Stimulated activated CD8-positive, alpha-beta memory T cell treated with anti-CD3 and anti-CD28 coated beads, Interleukin-4, amount 100 ng/mL, for 48 hours (primary cell): ENCODE results near the gene ARHGAP24.
"Not testable (repeated sequence)": the region's sequence is repeated elsewhere in the genome, so short reads cannot be mapped to it uniquely, and the experiment has no call there.

Source experiments
- DNase-seq: peaks from one replicate; pipeline ENCODE4 v3.0.0-alpha.2; 2020

Gene ARHGAP24

DNA sequence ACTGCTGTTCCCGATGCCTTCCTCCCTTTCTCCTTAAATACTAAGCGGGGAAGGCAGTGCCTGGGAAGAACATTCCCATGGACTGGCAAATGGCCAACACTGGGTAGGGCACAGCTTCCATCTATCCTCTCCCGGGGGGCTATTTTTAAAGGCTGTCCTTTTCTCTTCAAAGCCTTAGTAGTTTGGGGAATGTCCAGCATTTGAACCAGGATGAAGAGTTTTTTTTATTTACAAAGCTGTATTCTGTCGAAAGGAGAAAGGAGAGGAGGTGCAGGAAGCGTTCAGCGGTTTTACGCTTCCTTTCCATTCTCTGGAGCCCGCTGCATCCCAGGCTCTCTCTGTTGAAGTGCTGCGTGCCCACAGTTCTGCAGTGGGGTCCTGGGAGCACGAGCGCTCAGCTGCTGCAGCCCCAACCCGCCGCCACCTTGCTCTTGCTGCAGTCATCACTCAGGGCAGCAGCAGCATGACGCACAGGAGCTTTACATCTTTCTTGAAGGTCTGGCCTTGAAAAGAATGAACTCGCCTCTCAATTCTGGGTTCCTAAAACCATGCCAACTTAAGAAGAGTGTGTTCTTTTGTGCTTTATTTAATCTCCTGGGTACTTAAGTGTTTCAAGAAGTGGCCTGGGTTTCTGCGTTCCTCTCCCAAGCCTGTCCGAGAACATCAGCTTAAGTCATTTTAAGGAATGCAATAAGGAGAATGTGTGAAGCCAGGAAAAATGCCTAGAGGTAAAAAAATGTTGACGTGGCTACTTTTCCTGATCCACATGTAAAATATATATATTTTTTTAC lies 457.7 kb downstream of the ARHGAP24 start:
- DNase-seq = no peak

DNA sequence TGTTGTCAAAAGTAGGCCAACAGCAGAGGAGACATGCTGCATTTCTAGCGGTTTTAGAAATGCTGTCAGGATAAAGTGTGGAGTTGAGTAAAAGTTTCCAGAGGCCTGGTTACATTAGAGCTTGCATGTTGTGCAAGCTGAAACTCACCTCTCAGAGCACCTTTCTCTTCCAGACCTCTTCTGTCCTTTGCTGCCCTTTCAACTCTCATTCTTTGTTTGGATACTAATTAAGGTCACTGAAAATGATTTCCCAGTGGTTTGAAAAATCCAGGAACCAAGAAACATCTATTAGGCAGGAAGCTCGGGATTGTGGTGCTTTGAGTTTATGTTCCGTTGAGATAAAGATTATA lies 458.3 kb downstream of the ARHGAP24 start:
- no peak for DNase-seq

DNA sequence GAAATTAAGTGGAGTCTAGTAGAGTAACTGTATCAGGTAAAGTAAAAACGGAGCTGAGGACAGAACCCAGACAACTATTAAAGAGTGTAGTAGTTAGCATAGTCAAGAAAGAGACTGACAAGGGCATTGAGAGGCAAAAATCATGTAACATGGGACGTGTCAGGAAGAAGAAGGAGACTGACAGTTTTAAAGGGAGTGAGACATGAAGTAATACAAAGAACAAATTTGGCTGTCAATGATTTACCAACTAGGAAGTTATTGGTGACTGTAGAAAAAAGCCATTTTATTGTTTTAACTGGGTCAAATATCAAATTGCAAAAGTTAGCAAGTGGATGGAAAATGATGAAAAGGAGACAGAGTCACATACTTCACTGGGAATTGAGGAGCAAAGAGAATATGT lies 462.6 kb downstream of the ARHGAP24 start:
- DNase-seq = no peak

DNA sequence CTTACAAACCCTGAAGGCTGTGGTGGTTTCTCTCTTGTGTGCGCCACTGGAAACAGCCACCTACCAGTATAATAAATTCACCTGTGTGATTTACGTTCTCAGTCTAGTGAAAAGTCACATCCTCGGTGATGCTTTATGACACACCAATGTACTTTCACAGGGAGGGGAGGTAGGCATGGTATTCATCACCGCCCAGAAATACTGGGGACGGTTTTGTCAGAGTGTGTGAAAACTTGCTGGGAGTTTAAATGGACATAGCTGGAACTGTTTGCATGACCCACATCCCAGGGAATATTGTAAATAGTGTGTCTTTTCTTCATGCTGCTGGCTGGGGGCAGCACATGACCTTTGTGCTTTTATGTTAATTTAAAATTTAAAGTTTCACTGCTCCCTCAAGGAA lies 463.1 kb downstream of the ARHGAP24 start:
- DNase-seq = no peak

DNA sequence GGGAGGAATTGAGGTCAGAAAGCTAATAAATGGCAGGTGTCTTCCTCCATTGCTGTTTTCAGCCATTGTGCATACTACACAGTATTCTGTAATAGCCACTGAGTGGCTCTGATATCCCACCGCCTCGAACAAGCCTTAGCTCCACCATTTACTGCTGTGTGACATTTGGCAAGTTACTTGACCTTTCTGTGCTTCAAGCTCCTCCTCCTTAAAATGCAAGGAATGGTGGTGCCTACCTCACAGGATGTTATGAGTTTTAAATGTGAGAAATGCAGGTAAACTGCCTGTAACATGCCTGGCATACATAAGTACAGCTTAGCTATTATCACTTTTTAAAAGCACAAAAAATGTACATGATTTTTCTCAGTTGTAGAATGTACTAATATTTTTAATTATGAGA lies 464.0 kb downstream of the ARHGAP24 start:
- no peak for DNase-seq

DNA sequence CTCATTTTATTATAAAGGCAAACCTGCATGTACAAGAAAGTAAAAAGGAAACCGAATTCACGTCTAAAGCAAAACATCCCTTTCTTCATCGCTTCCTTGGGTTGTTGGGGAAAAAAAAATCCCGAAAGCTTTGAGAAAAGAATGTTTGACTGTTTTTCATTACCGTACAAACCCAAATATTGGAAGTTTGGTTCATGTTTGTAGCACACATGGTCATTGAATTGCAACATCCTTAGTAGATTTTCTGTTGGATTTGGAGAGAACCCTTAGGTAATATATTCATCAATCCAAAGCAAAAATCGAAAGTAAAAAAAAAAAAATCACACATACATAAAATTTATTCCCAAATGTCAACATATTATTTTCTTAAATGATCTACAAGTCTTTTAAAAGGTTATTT lies 464.6 kb downstream of the ARHGAP24 start:
- no peak for DNase-seq

DNA sequence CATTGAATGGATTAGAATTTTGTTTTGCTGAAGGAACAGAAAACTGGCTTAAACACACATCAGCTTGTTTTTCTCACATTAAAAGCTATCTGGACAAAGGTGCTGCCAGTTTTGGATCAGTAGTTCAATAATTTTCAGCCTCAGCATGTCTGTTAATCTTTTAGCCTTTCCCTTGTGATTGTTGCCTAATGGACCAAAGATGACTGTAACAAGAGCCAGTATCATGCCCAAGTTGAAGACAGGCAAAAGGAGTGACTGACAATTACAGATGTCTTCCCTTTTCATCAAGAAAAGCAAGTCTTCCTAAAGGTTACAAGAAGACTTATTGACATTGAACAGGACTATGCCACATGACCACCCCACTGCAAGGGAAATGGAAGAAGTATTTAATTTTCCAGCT lies 465.2 kb downstream of the ARHGAP24 start:
- no peak for DNase-seq

DNA sequence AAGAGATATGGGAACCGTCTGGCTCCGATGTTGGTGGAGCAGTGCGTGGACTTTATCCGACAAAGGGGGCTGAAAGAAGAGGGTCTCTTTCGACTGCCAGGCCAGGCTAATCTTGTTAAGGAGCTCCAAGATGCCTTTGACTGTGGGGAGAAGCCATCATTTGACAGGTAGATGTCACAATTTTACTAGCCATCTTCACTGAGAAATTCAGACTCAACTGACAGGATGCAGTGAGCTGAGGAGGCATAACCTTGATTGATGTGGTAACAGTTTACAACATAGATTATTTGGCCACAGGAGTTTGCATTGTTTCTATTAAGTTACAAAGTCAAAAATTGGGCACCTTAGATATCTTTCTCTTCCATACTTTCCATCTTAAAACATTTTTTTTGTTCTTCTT lies 467.2 kb downstream of the ARHGAP24 start:
- no peak for DNase-seq

DNA sequence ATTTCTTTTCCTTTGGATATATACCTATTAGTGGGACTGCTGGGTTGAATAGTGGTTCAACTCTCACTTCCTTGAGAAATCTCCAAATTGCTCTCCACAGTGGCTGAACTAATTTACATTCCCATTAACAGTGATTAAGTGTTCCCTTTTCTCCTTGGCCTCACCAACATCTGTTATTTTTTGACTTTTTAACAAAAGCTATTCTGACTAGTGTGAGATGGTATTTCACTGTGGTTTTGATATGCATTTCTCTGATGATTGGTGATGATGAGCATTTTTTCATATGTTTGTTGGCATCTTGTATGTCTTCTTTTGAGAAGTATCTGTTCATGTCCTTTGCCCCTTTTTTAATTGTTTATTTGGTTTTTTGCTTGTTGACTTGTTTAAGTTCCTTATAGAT lies 471.9 kb downstream of the ARHGAP24 start:
- no peak for DNase-seq

DNA sequence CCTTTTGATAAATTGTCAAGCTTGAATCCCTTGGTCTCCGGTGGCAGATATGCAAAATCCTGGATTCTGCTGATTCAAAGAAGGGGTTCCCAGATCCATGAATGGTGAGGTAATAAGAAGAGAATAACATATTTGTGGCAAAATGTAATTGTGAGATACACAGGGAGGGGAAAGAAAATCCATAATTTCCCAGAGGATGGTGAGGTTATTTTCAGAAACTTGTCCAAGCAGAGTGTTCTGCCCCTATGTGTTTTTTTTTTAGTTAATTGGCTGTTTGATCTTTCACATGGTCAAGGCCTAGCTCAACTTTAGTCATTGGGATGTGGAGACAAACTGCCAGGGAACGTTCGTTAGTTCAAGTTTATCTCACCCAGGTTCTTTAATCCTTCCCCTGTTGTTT lies 476.1 kb downstream of the ARHGAP24 start:
- no peak for DNase-seq

DNA sequence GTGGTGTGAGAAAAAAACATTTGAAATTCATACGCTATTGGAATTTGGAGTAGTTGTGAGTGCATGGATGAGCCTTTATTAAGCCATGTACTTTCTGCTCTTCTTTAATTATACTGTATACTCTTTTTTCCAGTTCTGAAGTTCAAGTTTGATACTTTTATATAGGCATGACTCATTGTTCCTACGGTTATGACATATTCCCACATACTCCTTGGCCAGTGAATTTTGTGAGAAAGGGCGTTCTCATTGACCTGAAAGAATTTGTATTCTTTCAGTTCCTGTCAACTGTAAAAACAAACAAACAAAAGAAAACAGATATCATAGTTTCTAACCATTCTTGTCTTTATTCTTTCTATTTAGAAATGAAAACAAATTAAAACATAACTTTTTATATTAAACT lies 477.6 kb downstream of the ARHGAP24 start:
- no peak for DNase-seq

DNA sequence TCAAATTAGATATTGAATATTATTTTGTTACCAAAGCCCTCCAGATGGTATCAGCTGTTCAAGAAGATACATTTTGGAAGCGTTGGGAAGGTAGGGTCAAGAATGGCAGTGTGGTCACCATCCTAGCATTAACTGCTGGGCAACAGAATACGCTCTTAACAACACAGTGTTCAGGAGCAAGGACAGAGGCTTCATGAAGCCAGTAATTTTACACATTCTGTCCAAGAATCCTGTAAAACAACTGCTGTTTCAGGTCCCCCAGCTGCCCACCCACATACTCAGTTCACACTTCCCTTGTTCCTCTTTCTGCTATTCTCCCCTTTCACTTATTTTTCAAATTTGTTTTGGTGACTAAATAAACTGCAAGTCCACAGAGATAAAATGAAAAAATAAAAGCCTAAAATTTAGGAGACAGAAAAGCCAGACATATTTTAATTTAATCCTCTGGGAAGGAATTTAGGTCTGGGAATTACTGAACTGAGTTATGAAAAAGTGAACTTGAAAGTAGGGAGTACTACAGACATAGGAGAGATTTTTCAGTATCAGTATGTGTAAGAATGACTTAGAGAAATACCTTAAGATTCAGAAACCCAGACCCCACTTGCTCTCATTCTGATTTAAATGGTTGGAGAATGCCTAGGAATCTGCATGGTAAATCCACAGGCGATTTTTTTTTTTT lies 478.2 kb downstream of the ARHGAP24 start:
- no peak for DNase-seq

DNA sequence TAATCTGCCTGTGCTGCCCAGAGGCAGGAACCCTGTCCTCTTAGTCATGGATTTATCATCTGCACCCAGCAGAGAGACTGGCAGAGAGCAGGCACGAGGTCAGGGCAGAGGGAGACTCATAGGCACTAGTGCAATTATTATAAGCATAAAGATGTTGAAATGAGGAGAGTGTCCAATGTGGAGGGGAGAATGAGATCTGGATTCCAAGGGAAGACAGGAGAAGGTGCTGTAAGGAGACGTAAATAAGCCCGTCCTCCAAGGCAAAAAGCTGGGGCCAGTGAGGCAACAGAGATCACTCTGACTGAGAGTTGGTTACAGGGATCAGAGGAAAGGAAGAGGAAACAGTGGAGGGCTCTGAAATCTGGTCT lies 478.7 kb downstream of the ARHGAP24 start:
- DNase-seq = no peak

DNA sequence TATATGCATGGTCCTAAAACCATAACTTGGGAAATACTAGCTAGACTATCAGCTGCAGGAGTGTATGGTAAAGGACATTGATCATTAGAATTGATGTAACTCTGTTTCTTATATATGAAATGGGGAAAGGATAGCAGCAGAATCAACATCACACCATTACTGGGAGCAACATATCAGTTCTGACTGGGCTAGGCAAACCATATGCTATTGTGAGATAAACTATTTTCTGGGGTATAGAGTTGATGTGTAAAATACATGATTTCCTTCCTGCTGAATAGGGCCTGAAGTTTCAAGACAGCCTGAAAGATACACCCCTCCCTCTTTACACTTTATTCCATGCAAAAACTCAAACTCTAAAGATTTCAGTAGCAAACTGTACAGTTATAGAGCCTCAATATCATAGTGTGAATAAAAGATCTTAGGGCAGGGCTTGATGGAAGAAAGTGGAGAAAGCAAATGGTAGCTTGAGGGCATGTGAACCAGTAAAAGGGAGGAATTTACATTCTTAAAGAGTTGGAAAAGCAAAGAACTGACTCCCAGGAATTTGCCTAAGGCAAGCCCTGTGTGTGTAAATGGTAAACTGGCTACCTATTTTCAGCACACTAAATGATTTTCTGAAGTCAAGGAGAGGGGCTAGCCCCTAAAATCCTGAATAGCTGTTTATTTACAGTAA lies 480.8 kb downstream of the ARHGAP24 start:
- no peak for DNase-seq

DNA sequence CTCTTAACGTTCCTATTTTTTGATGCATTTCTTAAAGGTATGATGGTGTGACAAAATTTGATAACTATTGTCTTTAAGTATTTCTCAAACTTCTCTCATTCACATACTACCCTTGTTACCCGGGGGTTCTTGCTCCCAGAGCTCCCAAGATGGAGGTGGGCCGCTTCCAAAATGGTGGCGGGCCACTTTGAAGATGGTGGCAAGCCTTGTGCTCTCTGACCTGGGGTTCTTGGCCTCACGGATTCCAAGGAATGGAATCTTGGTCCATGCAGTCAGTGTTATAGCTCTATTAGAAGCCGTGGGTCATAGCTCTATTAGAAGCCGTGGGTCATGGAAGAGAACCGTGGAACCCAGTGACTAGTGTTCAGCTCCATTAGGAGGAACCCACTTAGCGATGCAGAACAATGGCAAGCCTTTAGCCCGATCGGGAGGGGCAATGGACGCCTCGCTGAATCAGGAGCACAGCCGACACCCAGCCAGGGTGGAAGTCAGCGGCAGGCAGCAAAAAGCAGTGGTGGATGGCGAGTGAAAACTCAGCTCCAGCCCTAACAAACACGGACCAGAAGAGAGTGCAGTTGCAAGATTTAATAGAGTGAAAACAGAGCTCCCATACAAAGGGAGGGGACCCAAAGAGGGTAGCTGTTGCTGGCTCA lies 481.5 kb downstream of the ARHGAP24 start:
- no peak for DNase-seq

DNA sequence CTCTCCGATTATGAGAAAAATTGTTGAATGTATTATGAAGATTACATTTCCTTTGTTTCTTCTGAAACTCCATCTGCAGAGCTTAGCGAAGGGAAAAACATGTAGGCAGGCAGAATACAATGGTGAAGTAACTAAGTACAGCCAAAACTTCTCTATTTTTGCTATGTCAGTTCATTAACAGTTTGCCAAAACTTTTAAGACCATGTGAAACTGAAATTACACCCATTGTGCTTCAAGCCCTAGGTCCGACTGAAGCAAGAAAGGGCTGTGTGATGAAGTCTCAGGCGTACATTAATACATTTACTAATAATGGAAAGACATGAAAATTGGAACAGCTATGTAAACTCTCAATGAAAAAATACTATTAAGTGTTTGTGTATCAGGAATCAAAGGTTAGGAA lies 486.9 kb downstream of the ARHGAP24 start:
- DNase-seq = no peak

DNA sequence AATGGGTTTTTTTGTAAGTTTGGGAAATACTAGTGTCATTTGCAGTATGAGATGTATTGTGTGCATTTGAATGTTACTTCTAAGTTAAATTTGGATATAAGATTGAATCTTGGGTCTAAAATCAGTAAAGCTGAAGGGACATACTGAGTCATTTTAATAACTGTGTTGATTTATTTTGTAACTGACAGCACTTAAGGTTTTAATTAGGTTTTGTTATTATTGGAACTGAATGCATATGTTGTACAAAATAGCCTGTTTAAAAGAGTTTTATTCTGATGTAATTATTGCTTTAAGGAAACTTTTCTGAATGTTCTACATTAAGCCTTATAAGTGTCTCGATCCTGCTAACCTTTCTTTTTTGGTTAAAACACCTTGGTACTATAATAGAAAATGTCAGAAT lies 488.3 kb downstream of the ARHGAP24 start:
- DNase-seq = no peak

DNA sequence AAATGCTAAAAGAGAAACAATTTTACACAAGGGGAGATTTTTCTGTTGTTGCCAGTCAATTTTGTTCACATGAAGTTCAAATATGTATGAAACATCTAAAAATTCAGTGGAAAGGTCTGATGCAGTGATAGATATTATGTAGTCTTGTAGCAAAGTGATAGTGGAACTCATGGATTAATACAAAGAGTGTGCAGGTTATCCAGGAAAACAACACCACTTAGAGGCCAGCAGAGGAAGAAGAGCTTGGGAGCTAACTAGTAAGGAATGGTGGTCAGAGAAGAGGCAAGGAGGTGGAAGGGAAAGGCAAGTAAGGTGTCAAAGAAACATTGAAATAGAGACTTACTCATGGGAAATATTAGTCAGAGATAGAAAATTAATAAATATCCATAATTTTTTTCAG lies 489.3 kb downstream of the ARHGAP24 start:
- no peak for DNase-seq

DNA sequence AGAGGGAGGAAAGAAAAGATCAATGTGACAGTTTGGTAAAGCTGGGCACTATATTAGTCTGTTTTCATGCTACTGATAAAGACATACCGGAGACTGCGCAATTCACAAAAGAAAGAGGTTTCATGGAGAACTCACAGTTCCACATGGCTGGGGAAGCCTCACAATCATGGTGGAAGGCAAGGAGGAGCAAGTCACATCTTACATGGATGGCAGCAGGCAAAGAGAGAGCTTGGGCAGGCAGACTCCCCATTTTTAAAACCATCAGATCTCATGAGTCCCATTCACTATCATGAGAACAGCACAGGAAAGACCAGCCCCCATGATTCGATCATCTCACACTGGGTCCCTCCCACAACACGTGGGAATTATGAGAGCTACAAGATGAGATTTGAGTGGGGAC lies 490.1 kb downstream of the ARHGAP24 start:
- DNase-seq = not testable (repeated sequence)

DNA sequence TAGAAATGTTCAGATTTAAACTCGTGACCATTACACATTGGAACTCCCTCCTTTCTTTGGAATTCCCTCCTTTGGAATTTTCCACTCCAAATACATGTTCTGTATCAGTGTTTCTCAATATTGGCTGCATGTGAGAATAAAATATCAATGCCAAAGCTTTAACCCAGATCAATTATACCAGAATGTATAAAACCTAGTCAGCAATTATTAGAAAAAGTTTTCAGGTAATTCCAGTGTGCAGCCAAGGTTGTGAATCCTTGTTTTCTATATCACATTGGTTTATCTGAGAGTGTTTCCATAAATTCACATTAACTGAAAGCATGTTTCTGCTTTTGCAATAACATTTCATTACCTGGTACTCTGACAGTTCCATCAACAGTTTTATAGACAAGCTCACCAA lies 490.6 kb downstream of the ARHGAP24 start:
- no peak for DNase-seq

DNA sequence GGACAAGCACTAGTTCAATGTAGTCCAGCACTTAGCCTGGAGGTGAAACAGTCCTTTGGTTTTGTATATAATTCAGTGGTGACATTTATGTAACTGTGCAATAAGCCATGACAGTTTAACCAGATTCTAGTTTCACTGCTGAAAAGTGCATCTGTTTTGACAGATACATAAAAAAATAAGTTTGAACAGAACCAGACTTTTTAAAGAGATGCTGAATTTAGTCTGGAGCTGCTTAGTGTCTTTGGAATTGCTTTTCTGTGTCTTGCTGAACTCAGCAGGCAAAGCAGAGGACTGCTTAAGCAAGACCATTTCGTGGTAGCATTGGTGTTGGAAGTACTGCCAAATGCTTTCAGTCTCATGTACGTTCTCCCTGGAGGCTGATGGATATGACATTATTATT lies 491.4 kb downstream of the ARHGAP24 start:
- DNase-seq = no peak

DNA sequence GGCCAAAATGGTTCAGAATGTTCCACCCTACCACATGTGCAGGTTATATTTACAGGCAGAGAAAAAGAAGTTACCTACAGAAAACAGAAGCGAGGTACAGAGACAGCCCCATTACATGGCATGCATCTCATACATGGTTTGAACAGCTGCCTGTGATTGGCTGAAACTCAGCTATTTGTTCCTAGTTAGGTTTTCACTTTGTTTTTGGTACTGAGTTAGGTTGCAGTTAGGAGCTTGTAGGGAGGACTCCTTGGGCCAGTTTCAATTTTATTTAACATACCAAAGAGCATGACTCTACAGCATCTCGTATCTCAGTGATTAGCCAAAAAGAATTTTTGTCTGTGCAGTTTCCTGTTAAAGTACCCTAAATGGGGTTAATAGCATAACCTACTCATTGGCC lies 492.9 kb downstream of the ARHGAP24 start:
- DNase-seq = no peak

DNA sequence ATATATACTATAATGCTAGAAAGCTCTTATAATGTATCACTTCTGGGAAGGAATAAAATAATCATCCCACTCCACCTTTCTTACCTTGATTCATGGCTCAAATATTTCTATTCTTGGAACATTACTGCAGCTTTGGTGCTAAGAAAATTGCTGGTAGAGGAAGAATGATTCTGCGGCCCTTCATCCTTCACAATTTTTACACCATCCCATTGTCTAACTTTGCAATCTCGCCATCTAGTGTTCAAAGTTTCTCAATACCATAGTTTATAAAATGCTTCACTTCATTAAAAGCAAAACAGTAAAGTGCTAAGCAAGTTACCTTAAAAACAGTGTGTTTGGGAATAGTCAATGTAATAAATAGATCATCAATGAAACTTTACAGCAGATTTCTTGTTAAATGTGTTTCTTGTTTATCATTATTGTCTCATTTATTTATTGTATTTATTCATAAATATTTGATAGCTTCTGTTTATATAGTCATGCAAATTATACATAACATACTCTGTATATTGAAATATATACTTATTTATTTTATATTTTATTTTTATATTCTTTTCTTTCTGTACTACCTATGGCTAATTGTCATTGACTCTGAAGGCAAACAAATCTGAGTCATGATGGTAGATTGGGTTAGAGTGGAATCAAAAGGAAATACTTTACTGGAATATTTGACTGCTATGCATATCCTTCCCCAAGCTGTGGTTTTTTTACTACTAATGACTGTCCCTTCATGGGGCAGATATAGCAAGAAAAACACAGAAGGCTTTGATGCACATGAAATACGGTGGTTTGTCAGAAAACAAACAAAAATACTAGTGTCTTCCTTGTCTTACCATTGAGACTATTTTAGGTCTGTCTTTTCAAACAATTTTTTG lies 494.2 kb downstream of the ARHGAP24 start:
- DNase-seq = no peak
